ENCODE measurements around the gene BCL6B. TPM values are rescaled to one million over a fixed set of nuclear protein-coding genes. Genes with fewer than 3 reads are reported as not detected.

Gene BCL6B
- total and polyA plus RNA-seq, 2 of the 4 experiments (the other 2 are of a cell fraction): not detected

- dilution Hi-C loops (cut with HindIII; ENCODE audit: low sequenced_read_pairs, unreplicated experiment) (no loop called here), intact Hi-C loops (cut with micrococcal nuclease) (no loop called here), in situ Hi-C loops (cut with MboI; ENCODE audit: low sequenced_read_pairs) (loop anchor here (25.0 kb wide), 1 partner anchor 465 kb away; the partner anchor contains the start of gene TNFSF12)
- ATAC-seq (ENCODE audit: low read depth) (no peak), DNase-seq (no peak)
- Histone ChIP-seq H3K56ac (ENCODE audit: extremely low read depth, insufficient read depth, low read length) (no peak overlapping the region), H4K91ac (ENCODE audit: insufficient read depth, low read depth, low read length) (no peak overlapping the region), H3K4me1 (ENCODE audit: control insufficient read depth, insufficient read depth, low read length) (no peaks in the 10 kb centered on the region), H2AFZ (replicated peaks; ENCODE audit: low read length, poor library complexity) (no peak overlapping the region), H3K4me3 (ENCODE audit: insufficient read depth, low read depth, low read length) (no peak overlapping the region), H2BK120ac (ENCODE audit: low read depth, low read length) (no peak overlapping the region), H3K23ac (ENCODE audit: low read depth, low read length) (no peak overlapping the region), H3K9ac (ENCODE audit: low read depth, low read length) (no peak overlapping the region), H3K27me3 (ENCODE audit: control insufficient read depth, insufficient read depth, low read length) (peaks cover 17% of the 10 kb centered on the region), H3K36me3 (ENCODE audit: control insufficient read depth, insufficient read depth, low read length) (no peaks in the 10 kb centered on the region), H2BK5ac (ENCODE audit: low read depth, low read length, poor library complexity, severe bottlenecking) (no peak overlapping the region), H4K20me1 (ENCODE audit: insufficient read depth, low read length) (no peaks in the 10 kb centered on the region), H3K18ac (ENCODE audit: low read depth, low read length) (no peak overlapping the region), H3K9me3 (ENCODE audit: control insufficient read depth, insufficient read depth, low read length) (peaks cover 5% of the 10 kb centered on the region), H2BK20ac (ENCODE audit: low read depth, low read length) (no peak overlapping the region), H3K9me1 (ENCODE audit: insufficient read depth, low read length) (no peaks in the 10 kb centered on the region), H2AK9ac (replicated peaks; ENCODE audit: low read depth, low read length, poor library complexity) (no peak overlapping the region), H3K4me2 (ENCODE audit: low read depth, low read length) (no peak overlapping the region), H3K79me1 (ENCODE audit: low read depth in 1 of 2, low read length in 2 of 2) (no peaks in the 10 kb centered on the region), H2BK15ac (ENCODE audit: low read depth, low read length) (no peak overlapping the region), H4K8ac (ENCODE audit: low read depth in 2 of 2, low read length in 2 of 2) (no peak overlapping the region), H3K27ac (ENCODE audit: insufficient read depth, low read length) (no peak overlapping the region), H2AK5ac (ENCODE audit: low read depth, low read length) (no peak overlapping the region), H4K5ac (ENCODE audit: low read depth, low read length) (no peak overlapping the region), H3K14ac (replicated peaks; ENCODE audit: low read depth, low read length) (no peak overlapping the region), H3K4ac (ENCODE audit: low read depth, low read length) (no peak overlapping the region)
- no peak for TF ChIP-seq CTCF (conservative IDR thresholded peaks at IDR 0.05; ENCODE audit: low read depth, low read length)
- TF ChIP-seq USF2 (IDR thresholded peaks at IDR 0.05; ENCODE audit: low read depth, low read length): no peak
- no peak for TF ChIP-seq RFX5 (IDR thresholded peaks at IDR 0.05; ENCODE audit: low read depth, low read length)
- no peak for TF ChIP-seq RAD21 (IDR thresholded peaks at IDR 0.05; ENCODE audit: low read length)
- no peak for TF ChIP-seq POLR2A (IDR thresholded peaks at IDR 0.05; ENCODE audit: low read depth, low read length)
- TF ChIP-seq RCOR1 (IDR thresholded peaks at IDR 0.05; ENCODE audit: insufficient replicate concordance, low read length): no peak
- no peak for TF ChIP-seq MAZ (IDR thresholded peaks at IDR 0.05; ENCODE audit: borderline replicate concordance, low read depth, low read length)
- no peak for TF ChIP-seq MAFK (IDR thresholded peaks at IDR 0.05; ENCODE audit: low read depth, low read length)
- no peak for TF ChIP-seq CHD1 (IDR thresholded peaks at IDR 0.05; ENCODE audit: low read depth, low read length)
- TF ChIP-seq MXI1 (IDR thresholded peaks at IDR 0.05; ENCODE audit: borderline replicate concordance, low read depth, low read length): no peak
- no peak for TF ChIP-seq SMC3 (IDR thresholded peaks at IDR 0.05; ENCODE audit: low read depth, low read length)
- no peak for TF ChIP-seq CEBPB (IDR thresholded peaks at IDR 0.05; ENCODE audit: low read depth, low read length)
- TF ChIP-seq FOS (IDR thresholded peaks at IDR 0.05; ENCODE audit: low read depth, low read length): no peak
- no peak for TF ChIP-seq NFE2L2 (IDR thresholded peaks at IDR 0.05; ENCODE audit: low read depth, low read length)
- TF ChIP-seq BHLHE40 (IDR thresholded peaks at IDR 0.05; ENCODE audit: low read depth, low read length): no peak
- no peak for TF ChIP-seq ELK1 (IDR thresholded peaks at IDR 0.05; ENCODE audit: borderline replicate concordance, low read depth, low read length)
- BruUV-seq (replicated peaks): no TSS peak
- ChIA-PET CTCF (no interaction called here), POLR2A (ENCODE audit: unreplicated experiment) (no interaction called here)
- WGBS, 2 experiments (ENCODE audit: extremely low coverage in 2 of 2, insufficient read length in 1 of 2): no CpG with 5 or more reads among the region's 2 CpGs
Observed at GRCh38 chr17:7072406-7072805, 49.6 kb downstream of the BCL6B start.
